Measurements from ENCODE around the gene ADAM22. TPM values are rescaled to one million over a fixed set of nuclear protein-coding genes. Genes with fewer than 3 reads are reported as not detected.
"Not testable (repeated sequence)": the region's sequence is repeated elsewhere in the genome, so short reads cannot be mapped to it uniquely, and the experiment has no call there.

ADAM22 gene, protein sequence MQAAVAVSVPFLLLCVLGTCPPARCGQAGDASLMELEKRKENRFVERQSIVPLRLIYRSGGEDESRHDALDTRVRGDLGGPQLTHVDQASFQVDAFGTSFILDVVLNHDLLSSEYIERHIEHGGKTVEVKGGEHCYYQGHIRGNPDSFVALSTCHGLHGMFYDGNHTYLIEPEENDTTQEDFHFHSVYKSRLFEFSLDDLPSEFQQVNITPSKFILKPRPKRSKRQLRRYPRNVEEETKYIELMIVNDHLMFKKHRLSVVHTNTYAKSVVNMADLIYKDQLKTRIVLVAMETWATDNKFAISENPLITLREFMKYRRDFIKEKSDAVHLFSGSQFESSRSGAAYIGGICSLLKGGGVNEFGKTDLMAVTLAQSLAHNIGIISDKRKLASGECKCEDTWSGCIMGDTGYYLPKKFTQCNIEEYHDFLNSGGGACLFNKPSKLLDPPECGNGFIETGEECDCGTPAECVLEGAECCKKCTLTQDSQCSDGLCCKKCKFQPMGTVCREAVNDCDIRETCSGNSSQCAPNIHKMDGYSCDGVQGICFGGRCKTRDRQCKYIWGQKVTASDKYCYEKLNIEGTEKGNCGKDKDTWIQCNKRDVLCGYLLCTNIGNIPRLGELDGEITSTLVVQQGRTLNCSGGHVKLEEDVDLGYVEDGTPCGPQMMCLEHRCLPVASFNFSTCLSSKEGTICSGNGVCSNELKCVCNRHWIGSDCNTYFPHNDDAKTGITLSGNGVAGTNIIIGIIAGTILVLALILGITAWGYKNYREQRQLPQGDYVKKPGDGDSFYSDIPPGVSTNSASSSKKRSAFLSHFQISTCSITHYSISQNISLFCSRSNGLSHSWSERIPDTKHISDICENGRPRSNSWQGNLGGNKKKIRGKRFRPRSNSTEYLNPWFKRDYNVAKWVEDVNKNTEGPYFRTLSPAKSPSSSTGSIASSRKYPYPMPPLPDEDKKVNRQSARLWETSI
- 14.0 and 18.3 TPM in 2 replicates for total RNA-seq (2014; rRNA removed; shearing (Covaris generic))

DNA sequence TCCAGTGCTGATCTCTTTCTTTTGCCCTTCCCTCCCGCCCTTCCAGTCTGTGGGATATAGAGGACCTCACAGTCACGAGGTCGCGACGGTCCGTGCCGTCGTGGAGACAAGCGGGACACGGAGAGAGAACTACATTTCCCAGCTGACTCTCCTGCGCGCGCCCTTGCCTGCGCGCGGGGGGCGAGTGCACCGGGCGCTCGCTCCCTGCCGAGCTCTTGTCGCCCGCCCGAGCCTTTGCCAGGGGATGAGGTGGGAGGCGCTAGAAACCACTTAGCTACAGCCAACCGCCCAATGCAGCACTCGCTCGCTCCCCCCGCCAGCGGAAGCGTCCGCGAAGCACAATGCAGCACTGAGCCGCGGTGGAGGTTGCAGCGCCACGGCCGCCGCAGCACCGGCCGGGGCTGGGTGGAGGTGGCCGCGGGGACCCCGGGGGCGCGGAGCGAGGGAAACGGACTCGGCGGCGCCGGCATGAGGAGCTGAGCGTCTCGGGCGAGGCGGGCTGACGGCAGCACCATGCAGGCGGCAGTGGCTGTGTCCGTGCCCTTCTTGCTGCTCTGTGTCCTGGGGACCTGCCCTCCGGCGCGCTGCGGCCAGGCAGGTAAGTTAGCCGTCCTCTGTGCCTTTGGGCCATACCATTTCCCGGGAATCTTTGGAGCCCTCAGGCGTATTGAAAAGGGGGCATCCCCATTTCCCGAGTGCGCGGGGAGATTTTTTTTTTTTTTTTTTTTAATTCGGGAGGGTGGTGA, at the start of gene ADAM22:
TSS of gene ADAM22 (plus strand) at position 299 of the 746 bp plus-strand sequence. CDS start at position 514, 215 bp downstream.
- peak; percentile 96 for DNase-seq
- H3K4me1 ChIP-seq, result 0 out of 2 replicates have a peak, but pooled peaks cover 3% of the 10 kb centered on the region
- peak within 1 kb of the TSS; percentile 92 for H3K4me3 ChIP-seq
- peaks cover 9% of the 10 kb centered on the region; the same call in 1 of the 2 replicates for H3K36me3 ChIP-seq
- H3K27me3 ChIP-seq, result no peaks in the 10 kb centered on the region
- H3K27ac ChIP-seq, result peak within 1 kb of the TSS; percentile 51
- no peaks in the 10 kb centered on the region for H3K9me3 ChIP-seq (replicated peaks)

GRCh38 chr7:87885018-87885417, 49.0 kb upstream of the ADAM22 start:
- Histone ChIP-seq H3K4me3 (no peak overlapping the region), H3K4me1 (peaks cover 3% of the 10 kb centered on the region; the same call in 1 of the 2 replicates), H3K9me3 (replicated peaks) (no peaks in the 10 kb centered on the region), H3K27me3 (no peaks in the 10 kb centered on the region), H3K36me3 (peaks cover 89% of the 10 kb centered on the region), H3K27ac (no peak overlapping the region)
- DNase-seq, result no peak

DNA sequence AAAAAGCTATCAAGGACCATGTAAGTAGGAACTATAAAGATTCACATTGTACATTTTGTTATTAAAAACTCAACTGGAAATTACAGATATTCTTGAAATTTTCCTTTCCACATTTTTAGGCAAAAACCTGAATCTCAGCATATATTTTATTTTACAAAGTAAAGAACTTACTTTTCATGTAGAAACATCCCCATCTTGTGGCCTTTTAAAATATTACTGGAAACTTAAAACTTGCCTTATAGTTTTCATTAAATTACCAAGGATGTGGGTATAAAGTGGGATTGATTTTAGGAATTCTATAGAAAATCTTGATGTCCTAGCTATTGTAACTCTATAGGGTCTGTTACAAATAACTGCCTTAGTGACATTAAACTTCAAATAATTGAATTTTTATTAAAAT, 47.2 kb upstream of the ADAM22 start:
- Histone ChIP-seq H3K36me3 (peaks cover 83% of the 10 kb centered on the region), H3K4me1 (no peaks in the 10 kb centered on the region; the same call in 1 of the 2 replicates), H3K9me3 (replicated peaks) (no peaks in the 10 kb centered on the region), H3K4me3 (no peak overlapping the region), H3K27ac (no peak overlapping the region), H3K27me3 (no peaks in the 10 kb centered on the region)
- peak in 1 of 2 experiments; percentile 30 for DNase-seq

GRCh38 chr7:87895363-87895762, 38.7 kb upstream of the ADAM22 start:
- no peak for DNase-seq
- H3K9me3 ChIP-seq (replicated peaks), result no peaks in the 10 kb centered on the region
- H3K4me3 ChIP-seq, result no peak overlapping the region
- peaks cover 87% of the 10 kb centered on the region for H3K36me3 ChIP-seq
- H3K27me3 ChIP-seq, result no peaks in the 10 kb centered on the region
- H3K27ac ChIP-seq, result no peak overlapping the region
- no peaks in the 10 kb centered on the region for H3K4me1 ChIP-seq

GRCh38 chr7:87899255-87899654, 34.8 kb upstream of the ADAM22 start:
- Histone ChIP-seq H3K36me3 (peaks cover 94% of the 10 kb centered on the region), H3K4me1 (no peaks in the 10 kb centered on the region), H3K27ac (no peak overlapping the region)

GRCh38 chr7:87907136-87907906, 26.7 kb upstream of the ADAM22 start:
- not testable (repeated sequence) for H3K27ac ChIP-seq; H3K27me3 ChIP-seq; H3K4me1 ChIP-seq; H3K4me3 ChIP-seq; H3K9me3 ChIP-seq (replicated peaks); DNase-seq
- H3K36me3 ChIP-seq, result peaks cover 63% of the 10 kb centered on the region

More at GRCh38 chr7:87899255-87899654, 34.8 kb upstream of the ADAM22 start:
- DNase-seq, result no peak
- no peaks in the 10 kb centered on the region for H3K9me3 ChIP-seq (replicated peaks)
- H3K4me3 ChIP-seq, result no peak overlapping the region
- H3K27me3 ChIP-seq, result no peaks in the 10 kb centered on the region

DNA sequence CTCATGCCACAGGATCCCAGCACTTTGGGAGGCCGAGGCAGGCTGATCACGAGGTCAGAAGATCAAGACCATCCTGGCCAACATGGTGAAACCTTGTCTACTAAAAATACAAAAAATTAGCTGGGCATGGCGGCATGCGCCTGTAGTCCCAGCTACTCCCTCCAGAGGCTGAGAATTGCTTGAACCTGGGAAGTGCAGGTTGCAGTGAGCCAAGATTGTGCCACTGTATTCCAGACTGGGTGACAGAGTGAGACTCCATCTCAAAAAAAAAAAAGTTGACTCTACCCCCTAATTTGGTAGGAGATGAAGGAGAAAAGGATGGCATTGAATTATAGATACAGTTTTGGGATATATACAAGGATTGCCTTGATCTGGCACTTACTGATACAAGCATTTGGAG, 25.2 kb upstream of the ADAM22 start:
- H3K4me3 ChIP-seq; H3K27me3 ChIP-seq; H3K9me3 ChIP-seq (replicated peaks); H3K27ac ChIP-seq; DNase-seq; H3K4me1 ChIP-seq: not testable (repeated sequence)
- H3K36me3 ChIP-seq, result peaks cover 51% of the 10 kb centered on the region

GRCh38 chr7:87912121-87912520, 21.9 kb upstream of the ADAM22 start:
- no peak for DNase-seq
- H3K9me3 ChIP-seq (replicated peaks), result no peaks in the 10 kb centered on the region
- H3K27me3 ChIP-seq, result no peaks in the 10 kb centered on the region
- H3K4me1 ChIP-seq, result no peaks in the 10 kb centered on the region
- H3K4me3 ChIP-seq, result no peak overlapping the region
- H3K36me3 ChIP-seq, result peaks cover 17% of the 10 kb centered on the region
- no peak overlapping the region for H3K27ac ChIP-seq

DNA sequence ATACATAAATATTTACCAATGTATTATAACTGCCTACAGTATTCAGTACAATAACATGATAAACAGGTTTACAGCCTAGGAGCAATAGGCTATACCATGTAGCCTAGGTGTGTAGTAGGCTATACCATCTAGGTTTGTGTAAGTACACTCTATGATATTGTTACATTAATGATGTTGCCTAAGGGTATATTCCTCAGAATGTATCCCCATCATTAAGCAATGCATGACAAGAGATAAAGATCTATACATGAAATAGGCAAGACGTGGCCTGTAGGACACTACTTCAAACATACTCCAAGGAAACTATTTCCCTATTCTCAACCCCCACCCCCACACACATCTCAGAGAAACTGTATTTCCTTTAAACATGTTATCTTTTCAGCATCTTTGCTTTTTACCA, 15.3 kb upstream of the ADAM22 start:
- no peaks in the 10 kb centered on the region for H3K9me3 ChIP-seq (replicated peaks)
- H3K27me3 ChIP-seq, result no peaks in the 10 kb centered on the region
- no peaks in the 10 kb centered on the region for H3K36me3 ChIP-seq
- DNase-seq, result no peak
- no peak overlapping the region for H3K4me3 ChIP-seq
- H3K4me1 ChIP-seq, result no peaks in the 10 kb centered on the region
- no peak overlapping the region for H3K27ac ChIP-seq

- Histone ChIP-seq H3K4me1 (no peaks in the 10 kb centered on the region), H3K4me3 (no peak overlapping the region), H3K9me3 (replicated peaks) (no peaks in the 10 kb centered on the region), H3K27me3 (no peaks in the 10 kb centered on the region), H3K36me3 (no peaks in the 10 kb centered on the region), H3K27ac (no peak overlapping the region)
- DNase-seq, result no peak
Measured at GRCh38 chr7:87919875-87920274, 14.2 kb upstream of the ADAM22 start.

DNA sequence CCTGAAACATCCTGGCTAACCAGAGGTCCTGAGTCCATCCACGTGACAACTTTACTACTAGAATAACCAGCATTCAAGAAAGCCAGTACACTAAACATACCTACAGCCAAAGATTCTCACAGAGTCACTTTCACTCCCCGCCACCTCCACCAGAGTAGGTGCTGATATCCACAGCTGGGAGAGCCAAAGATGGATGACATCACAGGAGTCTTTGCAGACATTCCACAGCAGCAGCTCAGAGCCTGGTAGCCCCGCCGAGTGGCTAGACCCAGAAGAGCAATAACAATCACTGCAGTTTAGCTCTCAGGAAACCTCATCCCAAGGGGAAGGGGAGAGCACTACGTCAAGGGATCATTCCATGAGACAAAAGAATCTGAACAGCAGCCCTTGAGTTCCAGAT, 13.5 kb upstream of the ADAM22 start:
- H3K36me3 ChIP-seq, result no peaks in the 10 kb centered on the region
- no peak overlapping the region for H3K4me3 ChIP-seq
- H3K27me3 ChIP-seq, result no peaks in the 10 kb centered on the region
- H3K9me3 ChIP-seq (replicated peaks), result no peaks in the 10 kb centered on the region
- DNase-seq, result peak; percentile 17 to 22
- no peaks in the 10 kb centered on the region for H3K4me1 ChIP-seq
- no peak overlapping the region for H3K27ac ChIP-seq

DNA sequence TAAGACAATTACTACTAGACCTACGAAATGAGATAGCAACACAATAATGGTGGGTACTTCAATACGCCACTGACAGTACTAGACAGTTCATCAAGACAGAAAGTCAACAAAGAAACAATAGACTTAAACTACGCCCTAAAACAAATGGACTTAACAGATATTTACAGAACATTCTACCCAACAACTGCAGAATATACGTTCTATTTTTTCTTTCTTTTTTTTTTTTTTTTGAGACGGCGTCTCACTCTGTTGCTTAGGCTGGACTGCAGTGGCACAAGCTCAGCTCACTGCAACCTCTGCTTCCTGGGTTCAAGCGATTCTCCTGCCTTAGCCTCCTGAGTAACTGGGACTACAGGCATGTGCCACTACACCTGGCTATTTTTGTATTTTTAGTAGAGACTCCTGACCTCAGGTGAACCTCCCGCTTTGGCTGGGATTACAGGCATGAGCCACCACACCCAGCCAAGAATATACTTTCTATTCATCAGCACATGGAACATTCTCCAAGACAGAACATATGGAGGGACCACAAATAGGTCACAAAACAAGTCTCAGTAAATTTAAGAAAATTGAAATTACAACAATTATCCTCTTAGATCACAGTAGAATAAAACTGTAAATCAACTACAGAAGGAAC, 11.2 kb upstream of the ADAM22 start:
- not testable (repeated sequence) for DNase-seq; H3K27ac ChIP-seq; H3K27me3 ChIP-seq; H3K9me3 ChIP-seq (replicated peaks); H3K4me1 ChIP-seq; H3K4me3 ChIP-seq; H3K36me3 ChIP-seq

DNA sequence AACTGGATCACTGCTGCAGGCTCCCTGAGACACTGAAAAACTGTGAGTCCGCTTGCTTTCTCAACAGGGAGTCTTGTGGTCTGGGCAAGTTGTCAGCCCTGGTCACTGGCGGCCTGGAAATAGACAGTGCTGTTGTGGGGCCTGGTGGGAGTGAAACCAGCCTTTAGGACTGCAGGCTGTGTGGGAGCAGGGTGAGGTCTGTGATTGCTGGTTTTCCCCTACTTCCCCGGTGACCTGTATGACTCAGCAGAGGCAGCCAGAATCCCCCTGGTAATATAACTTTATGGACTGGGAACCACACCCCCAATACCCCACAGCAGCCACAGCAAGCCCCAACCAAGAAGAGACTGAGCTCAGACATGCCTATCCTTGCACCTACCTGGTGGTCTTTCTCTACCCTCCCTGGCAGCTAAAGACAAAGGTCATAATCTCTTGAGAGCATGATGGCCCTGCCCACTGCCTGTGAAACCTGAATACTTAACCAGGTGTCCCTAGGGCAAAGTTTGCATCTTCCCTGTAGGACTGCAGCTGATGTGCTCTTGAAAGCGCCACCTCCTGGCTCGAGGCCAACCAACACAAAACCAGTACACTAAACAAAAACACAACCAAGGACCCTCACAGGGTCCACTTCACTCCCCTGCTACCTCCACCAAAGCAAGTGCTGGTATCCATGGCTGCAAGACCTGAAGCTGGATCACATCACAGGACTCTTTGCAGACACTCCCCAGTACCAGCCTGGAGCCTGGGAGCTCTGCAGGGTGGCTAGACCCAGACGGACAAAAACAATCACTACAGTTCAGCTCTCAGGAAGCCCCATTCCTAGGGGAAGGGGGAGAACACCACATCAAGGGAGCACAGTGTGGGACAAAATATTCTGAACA, 7.2 kb upstream of the ADAM22 start:
- no peaks in the 10 kb centered on the region for H3K27me3 ChIP-seq
- no peak overlapping the region for H3K27ac ChIP-seq
- H3K36me3 ChIP-seq, result no peaks in the 10 kb centered on the region
- DNase-seq, result peak in 1 of 2 experiments; percentile 30
- no peak overlapping the region for H3K4me3 ChIP-seq
- no peaks in the 10 kb centered on the region for H3K4me1 ChIP-seq
- no peaks in the 10 kb centered on the region for H3K9me3 ChIP-seq (replicated peaks)

Measured in SJCRH30 (cell line).